ENCODE results near the gene CLDN9.
"Not testable (repeated sequence)": the region's sequence is repeated elsewhere in the genome, so short reads cannot be mapped to it uniquely, and the experiment has no call there.

CLDN9 gene

GRCh38 chr16:3035289-3035971, 22.7 kb downstream of the CLDN9 start:
- FAIRE-seq: no peak

GRCh38 chr16:3035972-3036725, 23.4 kb downstream of the CLDN9 start:
- FAIRE-seq: no peak

GRCh38 chr16:3036726-3037315, 24.1 kb downstream of the CLDN9 start, which contains the start of gene BICDL2:
Gene BICDL2, minus strand, starts transcription at chr16:3036944. Its CDS starts 1,448 bp downstream, at chr16:3035496.
- no peak for FAIRE-seq

- FAIRE-seq: no peak
Observed at GRCh38 chr16:3038256-3038655, 25.5 kb downstream of the CLDN9 start.

- no peak for FAIRE-seq
Observed at GRCh38 chr16:3038896-3039295, 26.2 kb downstream of the CLDN9 start.

- no peak for FAIRE-seq
Observed at GRCh38 chr16:3042376-3042775, 29.7 kb downstream of the CLDN9 start.

GRCh38 chr16:3044708-3045107, 32.0 kb downstream of the CLDN9 start:
- no peak for FAIRE-seq

GRCh38 chr16:3045758-3046640, 33.3 kb downstream of the CLDN9 start, which contains the start of gene MMP25:
Gene MMP25, plus strand, starts transcription at chr16:3046561. Its CDS starts 357 bp downstream, at chr16:3046918.
- no peak for FAIRE-seq

GRCh38 chr16:3046641-3047386, 34.1 kb downstream of the CLDN9 start:
- no peak for FAIRE-seq

- FAIRE-seq: no peak
Observed at GRCh38 chr16:3047387-3047720, 34.6 kb downstream of the CLDN9 start.

GRCh38 chr16:3049921-3050481, 37.3 kb downstream of the CLDN9 start:
- FAIRE-seq: no peak

GRCh38 chr16:3050487-3050886, 37.8 kb downstream of the CLDN9 start:
- no peak for FAIRE-seq

- FAIRE-seq: no peak
Observed at GRCh38 chr16:3051009-3051408, 38.3 kb downstream of the CLDN9 start.

GRCh38 chr16:3051494-3051893, 38.8 kb downstream of the CLDN9 start:
- FAIRE-seq: no peak

- FAIRE-seq: not testable (repeated sequence)
Observed at GRCh38 chr16:3052571-3053329, 40.0 kb downstream of the CLDN9 start.

- FAIRE-seq: not testable (repeated sequence)
Observed at GRCh38 chr16:3053330-3053710, 40.6 kb downstream of the CLDN9 start.

GRCh38 chr16:3054965-3055733, 42.4 kb downstream of the CLDN9 start:
- no peak for FAIRE-seq

GRCh38 chr16:3055734-3056115, 43.0 kb downstream of the CLDN9 start:
- FAIRE-seq: not testable (repeated sequence)

GRCh38 chr16:3056336-3057180, 43.8 kb downstream of the CLDN9 start:
- no peak for FAIRE-seq
